Hindlimb muscle (tissue), 1 donor: ENCODE measurements around the gene MRE11. TPM values are rescaled to one million over a fixed set of nuclear protein-coding genes. Genes with fewer than 3 reads are reported as not detected.
"Not testable (repeated sequence)": the region's sequence is repeated elsewhere in the genome, so short reads cannot be mapped to it uniquely, and the experiment has no call there.

Experiments used
- DNase-seq: peaks from one replicate; pipeline ENCODE4 v3.0.0-alpha.2; 2013
- polyA plus RNA-seq: library from polyadenylated mRNA; unstranded; fragments of 120-200 nt; gene quantifications from one replicate; pipeline ENCODE4 v1.2.1, GENCODE V29; 2013; ENCODE audit not compliant: insufficient read length

The MRE11 gene
- 11.5 TPM for polyA plus RNA-seq

DNA sequence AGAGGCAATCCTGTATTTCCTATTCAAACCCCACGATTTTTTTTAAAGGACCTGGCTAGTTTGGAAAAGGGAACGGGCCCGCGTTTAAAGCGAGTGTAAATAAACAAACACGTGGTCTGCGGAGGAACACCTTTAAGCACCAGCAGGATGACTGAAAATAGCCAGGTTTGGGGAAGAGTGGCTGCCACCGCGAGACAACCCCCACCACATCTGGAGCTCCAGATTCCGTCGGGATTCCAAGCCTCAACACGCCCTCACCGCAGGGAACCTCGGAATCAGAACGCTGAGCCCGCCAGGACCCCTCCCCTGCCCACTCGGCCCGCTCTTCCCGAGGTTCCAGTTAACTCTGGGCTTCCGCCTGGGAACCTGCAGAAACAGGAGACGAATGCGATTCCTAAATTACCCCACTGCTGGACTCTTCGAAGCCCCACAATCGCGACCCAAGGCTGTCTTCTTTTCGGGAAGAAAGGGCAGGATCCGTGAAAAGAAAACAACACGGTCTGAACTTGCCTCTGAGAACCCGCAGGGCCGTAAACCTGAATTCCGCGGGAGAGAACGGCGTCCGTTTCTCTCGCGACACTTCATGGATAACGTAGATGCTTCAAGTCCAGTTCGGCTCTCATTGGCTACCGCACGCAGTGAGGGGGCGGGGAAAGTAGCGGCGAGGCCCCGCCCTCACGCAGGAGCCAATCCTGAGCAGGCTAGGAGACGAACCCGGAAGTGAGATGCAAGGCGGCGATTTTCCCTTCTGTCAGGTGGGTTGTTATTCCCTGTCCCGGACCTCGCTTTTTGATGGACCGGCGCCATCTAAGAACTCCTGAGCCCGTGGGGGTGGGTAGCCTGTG, at the start of gene MRE11, which contains the start of gene ANKRD49:
MRE11 (minus strand) TSS at position 564 of the 845 bp plus-strand sequence. CDS start 1,043 bp downstream, outside the sequence.
ANKRD49 (plus strand) TSS at position 704 of the 845 bp plus-strand sequence. CDS start 2,710 bp downstream, outside the sequence.
- DNase-seq, result peak; percentile 98

DNA sequence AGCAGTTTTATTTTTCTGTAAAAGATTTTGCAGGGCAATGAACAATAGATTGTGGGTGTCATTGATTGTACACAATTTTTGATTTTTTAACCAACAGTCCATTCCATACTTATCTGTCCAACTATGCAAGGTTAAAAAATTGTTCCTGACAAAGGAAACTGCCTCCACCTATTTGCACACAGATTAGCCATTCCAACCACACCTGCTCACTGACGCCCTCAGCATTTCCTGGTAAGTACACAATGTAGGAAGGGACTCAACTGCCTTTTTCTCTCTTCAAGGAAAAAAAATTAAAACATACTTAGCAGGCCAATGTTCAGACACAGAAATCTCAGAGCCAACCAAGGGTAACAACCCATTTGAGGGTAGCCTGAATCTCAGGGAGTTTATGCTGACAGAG, 45.8 kb upstream of the MRE11 start:
- no peak for DNase-seq

DNA sequence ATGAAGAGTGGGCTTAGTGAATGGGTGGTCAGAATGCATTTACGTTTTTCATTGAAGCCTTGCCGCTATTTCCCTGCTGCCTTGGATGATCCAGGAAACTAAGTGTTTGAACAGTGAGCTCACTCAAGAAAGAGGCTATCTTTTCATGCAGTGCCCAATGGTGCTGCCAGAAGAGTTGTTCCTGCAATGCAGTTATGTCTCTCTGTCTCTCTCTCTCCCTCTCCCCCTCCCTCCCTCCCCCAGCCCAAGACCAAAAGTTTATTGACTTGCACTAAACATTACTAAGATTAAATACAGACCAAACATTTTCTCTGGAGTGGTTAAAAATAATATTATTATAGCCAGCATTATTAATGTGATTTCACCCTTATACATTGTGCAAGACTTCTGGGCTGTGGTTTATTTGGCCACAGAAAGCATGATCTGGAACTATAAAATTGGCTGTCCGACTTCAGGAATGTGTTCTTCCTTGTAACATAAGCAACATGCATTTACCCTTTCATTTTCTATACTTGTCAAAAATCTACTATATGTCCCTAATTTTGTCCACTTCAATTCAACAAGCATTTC, 43.5 kb upstream of the MRE11 start:
- DNase-seq, result no peak

DNA sequence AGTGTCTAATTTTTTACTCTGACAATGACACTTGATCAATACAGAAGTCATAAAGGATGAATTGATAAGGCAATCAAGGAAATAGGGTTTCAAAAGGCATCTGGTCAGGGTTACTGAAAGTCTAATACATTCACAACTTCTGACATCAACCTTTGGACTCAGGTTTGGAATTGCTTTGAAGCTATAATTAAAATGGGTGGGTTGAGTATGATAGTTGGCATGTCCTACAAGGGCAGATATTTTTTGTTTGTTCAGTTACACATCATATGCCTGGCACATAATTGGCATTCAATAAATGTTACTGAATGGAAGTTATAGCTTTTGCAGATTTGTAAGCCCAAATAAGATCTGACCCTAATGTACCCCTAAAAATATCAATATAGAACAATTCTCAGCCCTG, 42.7 kb upstream of the MRE11 start:
- no peak for DNase-seq

DNA sequence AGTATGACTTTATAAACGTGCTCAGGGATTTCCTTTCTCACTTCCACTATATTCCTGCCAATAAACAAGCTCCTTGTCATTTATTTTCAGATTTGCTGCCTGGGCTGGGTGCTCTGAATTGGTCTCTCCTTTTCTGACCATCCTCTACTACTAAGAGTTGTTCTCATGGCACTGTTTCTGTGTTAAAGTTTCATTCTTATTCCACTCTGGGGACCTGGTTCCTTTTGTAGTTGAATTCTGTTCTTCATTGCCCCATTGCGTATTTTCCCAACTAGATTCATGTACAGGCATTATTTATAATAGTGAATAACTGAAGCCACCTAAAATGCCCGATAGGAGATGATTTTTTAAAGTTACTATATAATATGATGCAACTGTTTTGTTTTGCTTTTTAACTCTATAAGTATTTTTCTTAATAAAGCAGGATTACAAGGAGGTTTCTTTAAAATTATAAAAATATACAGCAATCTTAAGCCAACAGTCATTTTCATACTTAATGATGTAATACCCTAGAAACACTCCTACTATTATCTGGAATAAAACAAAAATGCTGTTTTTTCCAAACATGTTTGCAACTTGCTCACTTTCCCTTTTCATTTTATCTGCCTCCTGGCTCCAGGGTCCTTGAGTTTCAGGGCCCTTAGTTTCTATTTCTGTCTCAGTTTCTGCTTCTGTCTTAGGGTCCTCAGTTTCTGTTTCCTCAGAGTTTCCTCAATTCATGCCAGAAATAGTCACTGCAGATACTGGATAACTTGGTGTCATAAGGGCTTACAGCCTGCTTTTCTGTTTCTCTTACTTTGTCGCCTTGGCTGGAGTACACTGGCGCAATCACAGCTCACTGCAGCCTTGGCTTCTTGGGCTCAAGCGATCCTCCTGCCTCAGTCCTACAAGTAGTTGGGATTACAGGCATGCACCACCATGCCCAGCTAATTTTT, 40.3 kb upstream of the MRE11 start:
- peak; percentile 33 for DNase-seq

DNA sequence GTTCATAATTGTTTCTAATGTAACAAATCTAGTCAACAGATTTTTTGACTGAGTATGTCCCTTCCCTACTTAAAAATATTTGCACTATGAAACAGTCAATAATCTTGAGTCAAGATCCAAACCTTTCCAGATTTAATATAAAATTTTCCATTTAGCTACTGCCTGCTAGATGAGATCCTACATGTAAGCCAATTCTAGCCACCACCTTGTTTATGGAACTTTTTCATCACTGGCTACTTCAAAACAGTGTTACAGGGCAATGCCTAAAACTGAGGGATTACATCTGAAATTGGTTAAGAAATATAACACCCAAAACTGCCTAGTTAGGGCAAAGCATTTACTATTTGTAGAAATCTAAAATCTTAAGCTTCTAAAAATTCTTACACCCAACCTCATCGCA, 39.6 kb upstream of the MRE11 start:
- DNase-seq, result no peak

DNA sequence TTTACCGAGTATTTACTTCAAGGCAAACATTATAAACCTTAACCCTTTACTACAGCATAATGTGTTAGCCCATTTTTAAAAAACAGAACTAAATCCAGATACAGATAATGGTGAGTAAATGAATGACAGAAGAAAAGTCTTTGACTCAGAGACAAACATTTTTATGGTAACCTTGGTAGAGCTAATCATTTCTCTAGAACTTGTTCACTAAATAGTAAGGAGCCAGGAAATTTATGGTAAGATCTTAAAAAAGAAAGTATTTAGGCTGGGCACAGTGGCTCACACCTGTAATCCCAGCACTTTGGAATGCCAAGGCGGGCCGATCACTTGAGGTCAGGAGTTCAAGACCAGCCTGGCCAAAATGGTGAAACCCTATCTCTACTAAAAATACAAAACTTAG, 38.6 kb upstream of the MRE11 start:
- DNase-seq, result no peak

DNA sequence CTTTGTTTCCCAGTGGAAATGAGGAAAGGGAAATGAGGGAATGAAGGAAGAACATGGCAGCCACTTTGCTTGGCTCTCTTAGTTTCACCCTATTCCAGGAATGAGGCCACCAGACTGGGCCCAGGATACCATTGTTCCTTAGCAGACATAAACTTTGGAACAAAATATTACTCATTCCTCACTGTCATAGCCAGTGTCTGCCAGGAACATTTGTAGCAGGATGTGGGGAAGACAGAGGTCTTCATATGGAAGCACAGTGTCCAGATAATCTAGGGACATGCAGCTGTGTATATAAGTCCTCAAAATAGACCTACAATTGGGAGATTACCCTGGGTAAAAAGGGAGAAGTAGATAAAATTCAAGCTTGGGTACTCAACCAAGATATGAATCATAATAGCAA, 34.9 kb upstream of the MRE11 start:
- no peak for DNase-seq

DNA sequence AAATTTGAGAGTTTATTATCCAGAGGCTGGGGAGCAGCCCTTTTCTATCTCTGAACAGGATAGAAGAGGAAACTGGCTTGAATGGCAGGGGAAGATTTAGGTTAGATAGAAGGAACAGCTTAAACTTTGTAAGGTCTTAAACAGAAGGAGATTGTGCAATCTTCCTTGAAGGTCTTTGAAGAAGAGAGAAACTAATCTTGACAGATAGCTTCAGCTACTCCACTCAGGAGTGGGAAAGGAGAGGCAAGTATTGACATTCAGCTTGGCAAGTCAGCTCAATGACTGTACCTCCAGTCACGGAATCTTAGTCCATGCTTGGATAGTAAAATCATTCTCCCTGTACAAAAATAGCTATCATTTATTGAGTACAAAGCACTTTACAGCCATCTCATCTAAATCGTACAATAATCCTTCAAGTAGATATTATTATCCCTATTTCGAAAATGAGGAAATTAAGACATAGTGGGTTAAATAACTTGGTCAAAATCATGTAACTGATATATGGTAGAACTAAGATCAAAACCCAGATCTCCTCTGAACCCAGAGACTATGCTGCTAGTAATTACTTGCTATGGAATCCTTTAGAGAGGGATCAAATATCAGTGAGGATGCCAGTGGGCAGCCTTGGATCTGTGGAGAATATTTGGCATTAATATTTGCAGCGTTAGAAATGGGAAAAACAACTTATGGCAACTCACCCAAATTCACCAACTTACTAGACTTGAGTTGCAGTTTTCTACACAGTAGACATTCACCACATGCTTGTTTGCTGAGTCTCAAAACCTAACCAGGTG, 33.2 kb upstream of the MRE11 start:
- DNase-seq, result no peak

DNA sequence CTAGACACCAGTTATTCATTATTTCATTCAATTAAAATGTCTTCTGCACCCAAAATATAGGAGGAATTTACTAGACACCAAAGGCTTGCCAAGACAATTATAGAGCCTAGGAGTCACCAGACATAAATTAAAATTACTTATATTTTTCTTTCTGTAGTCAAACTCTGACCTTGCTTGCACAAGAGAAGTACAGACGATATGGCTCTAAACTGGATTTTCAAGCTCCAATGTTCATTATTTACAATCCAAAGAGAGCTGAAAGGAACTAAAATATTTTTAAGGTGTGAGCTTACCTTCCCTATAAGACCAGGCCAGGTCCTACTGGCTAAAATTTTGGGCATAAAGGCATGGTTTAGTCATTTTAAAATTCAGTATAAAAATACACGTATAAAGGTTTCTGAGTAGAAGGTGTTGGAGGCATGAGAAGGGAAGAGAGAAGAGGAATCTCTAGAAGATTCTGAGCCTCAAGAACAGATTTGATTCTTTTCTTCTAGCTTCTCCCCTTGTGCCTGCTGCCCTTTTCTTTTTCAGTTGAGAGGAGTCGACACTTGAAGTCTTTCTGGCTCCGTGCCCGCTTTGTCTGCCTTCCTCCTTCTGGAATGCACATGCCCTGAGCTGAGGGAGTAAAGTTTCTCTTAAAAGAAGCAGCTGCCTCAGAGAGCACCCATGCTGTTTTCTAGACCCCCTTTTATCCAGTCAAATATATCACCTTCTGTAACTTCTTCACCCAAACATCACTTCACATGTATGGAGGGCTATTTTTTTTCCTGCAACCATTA, 32.1 kb upstream of the MRE11 start:
- DNase-seq, result no peak

DNA sequence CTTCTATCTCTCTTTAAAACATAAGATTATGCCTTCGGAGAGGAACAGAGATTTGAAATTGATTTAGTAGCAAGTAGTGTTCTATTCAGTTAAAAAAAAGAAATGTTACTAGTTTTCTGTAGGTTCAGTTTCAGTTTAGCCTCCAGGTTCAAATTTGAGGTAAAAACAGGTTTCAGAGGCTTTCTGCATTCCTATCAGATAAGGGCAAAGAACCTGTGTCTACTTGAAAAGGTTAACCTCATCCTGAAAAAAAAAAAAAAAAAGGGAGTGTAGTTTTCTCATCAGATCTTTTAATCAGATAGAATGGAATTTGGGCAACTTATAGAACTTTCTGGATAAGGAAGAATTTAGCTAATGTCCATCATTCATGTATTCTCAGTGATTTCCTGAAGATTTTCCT, 30.7 kb upstream of the MRE11 start:
- DNase-seq, result no peak

DNA sequence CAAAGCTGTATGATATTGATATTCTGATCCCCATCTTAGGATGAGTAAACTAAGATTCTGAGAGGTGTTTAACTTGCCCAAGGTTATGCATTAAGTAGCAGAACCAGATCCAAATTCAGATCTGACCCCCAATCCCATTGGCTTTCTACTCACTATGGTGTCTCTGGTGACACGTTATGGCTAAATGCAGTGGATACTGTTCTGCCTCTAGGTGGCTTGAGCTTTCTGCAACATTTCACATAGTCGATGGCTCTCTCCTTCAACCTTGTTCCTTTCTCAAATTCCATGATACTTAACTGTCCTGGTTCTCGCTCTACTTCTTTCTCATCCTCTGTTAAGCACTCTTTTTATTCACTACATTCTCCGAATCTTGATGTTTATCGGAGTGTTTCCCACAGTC, 28.0 kb upstream of the MRE11 start:
- no peak for DNase-seq

DNA sequence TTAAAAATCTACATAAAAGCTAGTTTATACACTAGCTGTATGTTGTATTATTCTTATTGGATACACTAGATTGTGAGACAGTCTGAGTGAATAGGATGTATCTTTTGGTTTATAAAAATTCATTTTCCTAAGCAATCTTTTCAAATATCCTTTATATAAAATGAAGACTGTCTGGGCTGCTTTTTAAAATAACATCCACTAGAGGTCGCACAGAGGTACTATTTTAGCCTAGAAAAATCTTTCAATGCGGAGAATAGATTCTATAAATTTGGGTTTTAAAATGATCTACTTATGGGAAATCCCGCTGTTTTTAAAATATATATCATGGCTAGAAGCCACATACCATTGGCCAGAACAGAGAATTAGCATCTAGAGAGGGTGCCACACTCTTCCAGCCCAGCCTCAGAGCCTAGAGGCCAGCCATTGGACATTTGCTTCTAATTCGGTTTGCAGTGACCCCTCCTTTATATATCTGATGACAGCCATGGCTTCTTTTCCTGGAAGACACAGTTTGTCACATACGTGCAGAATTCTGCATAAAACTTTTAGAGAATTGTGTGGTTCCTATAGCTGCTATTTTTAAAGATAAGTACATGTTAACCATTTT, 25.9 kb upstream of the MRE11 start:
- peak; percentile 33 for DNase-seq

DNA sequence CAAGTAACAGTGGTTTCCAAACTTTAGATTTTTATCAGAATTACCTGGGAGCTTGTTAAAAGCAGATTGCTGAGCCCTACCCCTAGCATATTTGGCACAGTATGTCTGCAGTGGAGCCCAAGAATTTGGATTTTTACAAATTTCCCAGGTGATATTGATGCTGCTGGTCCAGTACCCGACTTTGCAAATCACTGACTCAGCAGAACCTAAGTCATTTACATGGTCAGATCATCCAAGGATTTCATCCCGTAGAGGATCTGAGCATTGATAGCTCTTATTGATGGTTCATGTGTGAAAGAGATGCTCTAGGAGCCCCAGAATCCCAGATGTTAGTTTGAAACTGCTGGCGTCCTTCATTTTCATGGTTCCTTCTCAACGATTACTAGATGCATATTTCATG, 24.7 kb upstream of the MRE11 start:
- no peak for DNase-seq

DNA sequence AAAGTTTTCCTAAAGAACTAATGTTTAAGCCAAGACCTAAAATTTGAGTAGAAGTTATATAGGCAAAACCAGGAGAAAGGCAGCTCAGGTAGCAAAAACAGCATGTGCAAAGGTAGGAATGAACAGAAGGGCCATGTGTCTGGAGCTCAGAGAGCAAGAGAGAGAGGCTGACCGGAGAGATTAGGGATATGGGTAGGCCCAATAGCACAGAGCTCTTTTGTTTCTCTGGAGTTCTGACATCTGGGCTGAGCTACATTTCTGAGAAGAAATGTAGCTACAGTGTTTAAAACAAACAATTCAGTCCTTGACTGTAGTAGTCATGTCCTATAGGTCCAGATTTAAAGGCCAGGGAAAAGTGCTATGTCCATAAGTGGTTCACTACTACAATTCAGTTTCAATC, 23.1 kb upstream of the MRE11 start:
- no peak for DNase-seq

DNA sequence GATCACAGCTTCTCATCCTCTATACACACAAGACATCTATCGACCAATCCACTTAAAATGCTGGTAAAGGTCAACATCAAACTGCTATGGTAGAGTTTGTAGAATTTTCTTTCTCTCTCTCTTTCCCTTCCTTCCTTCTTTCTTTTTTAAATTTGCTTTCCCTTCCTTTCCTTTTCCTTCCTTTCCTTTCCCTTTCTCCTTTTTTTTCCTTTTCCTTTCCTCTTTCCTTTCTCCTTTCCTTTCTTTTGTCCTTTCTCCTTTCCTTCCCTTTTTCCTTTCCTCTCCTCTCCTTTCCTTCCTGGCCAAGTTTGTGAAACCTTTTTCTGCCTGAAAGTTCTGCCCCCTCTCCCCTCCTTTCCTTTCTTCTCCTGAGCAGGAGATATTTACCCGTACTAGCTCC, 21.8 kb upstream of the MRE11 start:
- DNase-seq, result no peak

DNA sequence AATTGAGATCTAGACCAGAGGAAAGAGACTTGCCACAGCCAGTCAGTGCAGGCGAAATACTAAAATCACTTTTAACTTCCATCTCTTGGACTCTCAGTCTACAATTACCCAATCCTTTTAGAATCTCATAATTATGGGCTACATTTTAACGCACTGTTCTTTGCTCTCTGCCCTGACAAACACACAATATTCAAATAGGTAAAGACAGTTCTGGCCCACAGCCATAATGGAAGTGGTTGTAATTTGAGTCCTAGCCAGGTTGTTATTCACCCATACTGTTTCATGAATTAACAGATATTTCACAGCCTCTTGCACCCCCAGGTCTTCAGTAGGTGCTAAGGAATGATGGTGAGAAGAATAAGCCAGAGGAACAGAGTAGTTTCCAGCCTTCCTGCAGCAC, 19.4 kb upstream of the MRE11 start:
- DNase-seq, result no peak

DNA sequence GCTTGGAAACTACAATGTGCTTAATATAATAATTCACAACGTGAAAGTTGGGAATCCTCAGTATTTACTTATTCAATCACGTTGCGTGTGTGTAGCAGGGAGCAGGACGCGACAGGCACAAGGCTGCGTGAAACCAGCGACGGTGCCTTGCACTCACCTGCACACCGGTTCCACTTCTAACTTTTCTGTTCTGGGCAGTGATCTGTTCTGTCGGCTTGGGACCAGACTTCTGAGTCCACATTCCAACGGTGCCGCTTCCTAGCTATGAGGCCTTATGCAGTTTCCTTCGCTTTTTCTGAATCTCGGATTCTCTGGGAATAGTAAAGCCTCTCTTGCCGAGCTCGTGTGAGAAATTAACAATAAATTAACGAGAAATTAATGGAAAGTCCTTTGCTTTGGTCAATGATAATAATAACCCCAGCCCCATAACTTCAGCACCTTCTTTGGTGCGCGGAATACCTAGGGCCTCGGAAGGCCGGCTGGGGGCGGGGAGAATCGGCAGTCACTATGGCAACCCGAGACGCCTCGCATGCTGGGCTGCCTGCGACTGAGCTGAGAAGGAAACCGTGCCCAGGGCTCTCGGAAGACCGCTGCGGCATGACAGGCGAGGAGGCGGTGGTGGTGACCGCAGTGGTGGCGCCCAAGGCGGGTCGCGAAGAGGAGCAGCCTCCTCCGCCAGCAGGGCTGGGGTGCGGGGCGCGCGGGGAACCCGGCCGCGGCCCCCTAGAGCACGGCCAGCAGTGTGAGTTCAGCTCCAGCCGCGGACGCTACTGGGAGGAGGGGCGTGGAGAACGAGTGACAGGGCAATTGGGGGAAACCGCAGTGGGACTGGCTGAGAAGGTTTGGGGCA, 18.5 kb upstream of the MRE11 start, which contains the start of gene C11orf97:
C11orf97 (plus strand) TSS at position 530 of the 850 bp plus-strand sequence; CDS start at position 598, 68 bp downstream.
- DNase-seq, result peak; percentile 45

DNA sequence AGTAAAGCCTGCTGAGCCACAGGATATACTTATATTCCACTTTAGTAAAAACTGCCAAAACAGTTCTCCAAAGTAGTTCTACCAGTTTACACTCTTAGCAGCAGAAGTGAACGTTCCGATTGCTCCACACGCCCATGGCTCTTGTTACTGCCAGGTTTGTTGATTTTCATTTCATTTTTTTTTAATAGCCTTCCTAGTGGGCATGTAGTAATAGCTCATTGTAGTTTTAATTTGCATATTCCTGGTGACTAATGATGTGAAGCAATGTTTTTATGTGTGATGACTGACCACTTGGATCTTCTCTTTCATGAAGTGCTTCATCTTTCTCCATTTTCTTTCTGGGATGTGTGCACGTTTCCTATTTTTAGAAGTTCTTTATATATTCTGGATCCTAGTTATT, 13.8 kb upstream of the MRE11 start:
- DNase-seq, result no peak

DNA sequence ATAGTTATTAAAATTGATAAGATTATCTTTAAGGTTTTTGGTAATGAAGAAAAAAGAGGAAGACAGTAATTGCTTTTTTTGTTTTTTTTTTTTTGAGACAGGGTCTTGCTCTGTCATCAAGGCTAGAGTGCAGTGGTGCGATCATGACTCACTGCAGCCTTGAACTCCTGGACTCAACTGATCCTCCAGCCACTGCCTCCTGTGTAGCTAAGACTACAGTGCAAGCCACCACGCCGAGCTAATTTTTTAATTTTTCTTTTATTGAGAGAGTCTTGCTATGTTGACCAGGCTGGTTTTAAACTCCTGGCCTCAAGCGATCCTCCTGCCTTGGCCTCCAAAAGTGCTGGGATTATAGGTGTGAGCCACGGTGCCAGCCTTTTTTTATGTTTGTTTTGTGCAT, 12.9 kb upstream of the MRE11 start:
- not testable (repeated sequence) for DNase-seq
